ENCODE measurements around the gene PKNOX2. TPM values are rescaled to one million over a fixed set of nuclear protein-coding genes. Genes with fewer than 3 reads are reported as not detected.

Gene PKNOX2
- total RNA-seq, 2 experiments from 2014 or later: not detected

DNA sequence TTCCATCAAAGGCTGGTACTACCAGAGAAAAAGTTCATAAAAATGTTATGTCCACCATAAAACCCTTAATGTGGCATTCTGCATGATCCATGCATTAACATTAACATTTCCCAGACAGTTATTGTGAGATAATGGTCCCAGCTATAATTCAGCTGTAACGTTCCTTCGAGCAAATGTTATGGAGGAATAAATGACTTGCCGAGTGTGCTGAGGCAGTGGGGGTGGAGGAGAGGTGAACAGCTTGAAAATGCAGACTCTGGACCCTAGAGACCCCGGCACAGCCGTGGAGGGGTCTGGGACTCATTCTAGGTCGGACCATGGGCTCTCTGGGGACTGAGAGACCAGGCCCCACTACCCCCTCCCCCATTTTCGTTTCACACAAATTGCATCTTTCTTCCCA is 141.9 kb downstream of the PKNOX2 start:
- no peak for DNase-seq
- CTCF ChIA-PET: no interaction called here
- intact Hi-C loops (cut with micrococcal nuclease): no loop called here
- Mint-ChIP-seq H3K4me1 (ENCODE audit: low read depth) (no peaks in the 10 kb centered on the region), H3K4me3 (no peak overlapping the region), H3K36me3 (no peaks in the 10 kb centered on the region), H3K27me3 (peaks cover 4% of the 10 kb centered on the region), H3K9me3 (no peaks in the 10 kb centered on the region), H3K27ac (no peak overlapping the region)
- POLR2A ChIA-PET: no interaction called here

DNA sequence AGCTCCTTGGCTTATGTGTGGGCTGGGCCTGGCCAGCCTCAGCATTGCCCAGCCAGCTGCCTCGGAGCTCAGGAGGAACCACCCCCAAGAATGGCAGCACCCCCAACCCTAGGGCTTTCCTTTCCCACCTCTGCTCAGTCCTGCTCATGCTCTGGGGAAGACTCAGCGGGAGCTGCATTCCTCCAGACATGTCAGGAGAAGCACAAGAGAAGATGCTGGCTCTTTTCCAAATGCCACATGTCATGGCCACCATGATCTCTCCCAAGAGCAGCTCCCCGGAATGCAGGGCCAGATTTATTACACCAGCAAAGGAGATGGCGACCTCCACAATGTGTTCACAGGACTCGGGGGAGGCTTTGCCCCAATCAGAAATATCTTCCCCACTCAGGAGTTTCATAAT is 143.7 kb downstream of the PKNOX2 start:
- H3K27ac Mint-ChIP-seq: no peak overlapping the region
- ChIA-PET CTCF (no interaction called here), POLR2A (no interaction called here)
- no peak for DNase-seq
- H3K4me3 Mint-ChIP-seq: no peak overlapping the region
- H3K27me3 Mint-ChIP-seq: peaks cover 13% of the 10 kb centered on the region
- H3K4me1 Mint-ChIP-seq (ENCODE audit: low read depth): no peaks in the 10 kb centered on the region
- intact Hi-C loops (cut with micrococcal nuclease): no loop called here
- H3K9me3 Mint-ChIP-seq: no peaks in the 10 kb centered on the region
- H3K36me3 Mint-ChIP-seq: no peaks in the 10 kb centered on the region

DNA sequence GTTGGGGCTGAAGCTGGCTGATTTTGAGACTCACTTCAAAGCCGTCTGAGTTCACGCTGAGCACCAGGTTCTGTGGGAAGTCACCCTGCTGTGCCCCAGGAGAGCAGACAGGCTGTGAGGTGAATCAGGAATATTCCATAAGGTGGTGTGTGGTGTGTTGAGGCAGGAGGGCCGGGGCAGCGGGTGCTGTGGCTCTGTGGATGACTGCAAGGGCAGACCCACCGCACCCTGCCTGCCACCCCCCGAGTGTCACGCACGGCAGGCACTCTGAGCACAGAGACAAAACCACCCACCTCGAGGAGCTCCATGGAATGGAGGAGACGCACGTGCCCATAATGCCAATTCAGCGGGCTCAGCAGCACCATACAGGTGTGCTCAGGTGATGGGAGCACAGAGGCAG is 147.8 kb downstream of the PKNOX2 start:
- H3K9me3 Mint-ChIP-seq: no peaks in the 10 kb centered on the region
- no peak overlapping the region for H3K27ac Mint-ChIP-seq
- CTCF ChIA-PET: no interaction called here
- POLR2A ChIA-PET: no interaction called here
- no peaks in the 10 kb centered on the region for H3K4me1 Mint-ChIP-seq (ENCODE audit: low read depth)
- intact Hi-C loops (cut with micrococcal nuclease): no loop called here
- peaks cover 16% of the 10 kb centered on the region for H3K27me3 Mint-ChIP-seq
- no peaks in the 10 kb centered on the region for H3K36me3 Mint-ChIP-seq
- no peak overlapping the region for H3K4me3 Mint-ChIP-seq
- no peak for DNase-seq

DNA sequence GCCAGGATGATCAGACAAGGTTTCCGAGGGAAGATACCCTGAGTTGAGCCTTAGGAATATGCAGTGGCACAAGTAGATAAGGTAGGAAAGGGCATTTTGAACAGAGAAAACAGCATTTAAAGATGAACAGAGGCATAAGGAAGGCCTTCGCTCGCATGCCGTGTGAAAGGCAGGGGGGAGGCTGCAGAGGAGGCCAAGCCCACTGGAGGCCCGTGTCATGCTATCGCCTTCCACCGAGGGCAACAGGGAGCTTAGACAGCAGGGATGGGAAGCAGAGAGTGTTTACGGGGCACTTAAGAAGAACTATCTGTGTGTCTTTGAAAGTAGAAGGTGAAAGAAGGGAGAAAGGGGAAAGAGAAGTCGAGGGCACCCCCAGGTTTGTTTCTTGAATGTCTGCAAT is 148.3 kb downstream of the PKNOX2 start:
- no peak overlapping the region for H3K4me3 Mint-ChIP-seq
- ChIA-PET CTCF (no interaction called here), POLR2A (no interaction called here)
- H3K4me1 Mint-ChIP-seq (ENCODE audit: low read depth): no peaks in the 10 kb centered on the region
- H3K9me3 Mint-ChIP-seq: no peaks in the 10 kb centered on the region
- peaks cover 16% of the 10 kb centered on the region for H3K27me3 Mint-ChIP-seq
- H3K27ac Mint-ChIP-seq: no peak overlapping the region
- DNase-seq: no peak
- intact Hi-C loops (cut with micrococcal nuclease): no loop called here
- H3K36me3 Mint-ChIP-seq: no peaks in the 10 kb centered on the region

DNA sequence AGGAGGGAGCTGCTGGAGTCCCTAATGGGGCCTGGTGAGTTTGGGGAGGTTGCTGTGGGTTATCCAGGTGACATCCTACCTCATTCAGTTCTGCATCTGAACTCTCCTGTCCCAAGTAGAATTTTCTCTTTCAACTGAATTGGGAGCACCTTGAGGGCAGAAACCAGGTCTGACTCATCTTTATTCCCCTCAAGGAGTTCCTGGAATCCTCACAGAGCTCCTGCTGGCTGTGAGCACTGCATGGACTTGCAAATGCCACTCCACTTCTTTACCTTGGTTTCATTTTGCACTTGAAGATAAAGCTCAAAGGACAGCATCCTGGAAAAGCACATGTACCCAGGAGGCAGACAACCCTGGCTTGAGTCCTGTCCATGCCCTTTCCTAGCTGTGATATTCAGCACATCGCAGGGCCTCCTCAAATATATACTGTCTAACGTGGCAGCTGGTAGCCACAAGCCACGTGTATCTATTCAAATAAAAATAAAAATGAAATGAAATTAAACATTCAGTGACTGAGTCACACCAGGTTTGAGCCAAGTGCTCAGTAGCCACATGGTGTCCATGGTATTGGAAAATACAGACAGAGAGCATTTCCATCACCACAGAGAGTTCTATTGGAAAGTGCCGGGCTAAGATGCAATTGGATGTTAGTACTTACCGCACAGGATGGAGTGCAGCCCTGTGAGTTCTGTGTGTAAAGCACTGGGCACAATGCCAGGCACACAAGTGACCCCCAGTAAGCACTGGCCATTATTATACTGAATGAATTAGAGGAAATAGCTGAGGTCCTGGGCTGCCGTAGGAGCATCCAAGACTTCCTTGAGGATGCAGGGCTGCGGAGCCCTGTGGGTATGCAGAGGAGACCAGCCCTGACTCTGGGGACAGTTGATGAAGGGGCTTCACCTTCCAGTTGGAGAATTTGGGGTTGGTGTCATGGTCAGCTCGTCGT is 149.0 kb downstream of the PKNOX2 start:
- no peak overlapping the region for H3K27ac Mint-ChIP-seq
- ChIA-PET POLR2A (no interaction called here), CTCF (no interaction called here)
- intact Hi-C loops (cut with micrococcal nuclease): no loop called here
- no peak for DNase-seq
- no peaks in the 10 kb centered on the region for H3K4me1 Mint-ChIP-seq (ENCODE audit: low read depth)
- H3K27me3 Mint-ChIP-seq: peaks cover 16% of the 10 kb centered on the region
- no peak overlapping the region for H3K4me3 Mint-ChIP-seq
- no peaks in the 10 kb centered on the region for H3K36me3 Mint-ChIP-seq
- H3K9me3 Mint-ChIP-seq: no peaks in the 10 kb centered on the region

GRCh38 chr11:125314276-125315078 is 149.9 kb downstream of the PKNOX2 start:
- H3K27ac Mint-ChIP-seq: no peak overlapping the region
- no peak overlapping the region for H3K4me3 Mint-ChIP-seq
- H3K4me1 Mint-ChIP-seq (ENCODE audit: low read depth): no peaks in the 10 kb centered on the region
- peaks cover 16% of the 10 kb centered on the region for H3K27me3 Mint-ChIP-seq
- no peaks in the 10 kb centered on the region for H3K36me3 Mint-ChIP-seq
- CTCF ChIA-PET: no interaction called here
- H3K9me3 Mint-ChIP-seq: no peaks in the 10 kb centered on the region
- POLR2A ChIA-PET: no interaction called here
- DNase-seq: no peak
- intact Hi-C loops (cut with micrococcal nuclease): no loop called here

- no peaks in the 10 kb centered on the region for H3K4me1 Mint-ChIP-seq (ENCODE audit: low read depth)
- H3K9me3 Mint-ChIP-seq: no peaks in the 10 kb centered on the region
- no peaks in the 10 kb centered on the region for H3K36me3 Mint-ChIP-seq
- POLR2A ChIA-PET: no interaction called here
- intact Hi-C loops (cut with micrococcal nuclease): no loop called here
- H3K27me3 Mint-ChIP-seq: peaks cover 20% of the 10 kb centered on the region
- no peak for DNase-seq
- no peak overlapping the region for H3K4me3 Mint-ChIP-seq
- CTCF ChIA-PET: no interaction called here
- no peak overlapping the region for H3K27ac Mint-ChIP-seq
Measured at GRCh38 chr11:125315079-125315740, 150.7 kb downstream of the PKNOX2 start.

DNA sequence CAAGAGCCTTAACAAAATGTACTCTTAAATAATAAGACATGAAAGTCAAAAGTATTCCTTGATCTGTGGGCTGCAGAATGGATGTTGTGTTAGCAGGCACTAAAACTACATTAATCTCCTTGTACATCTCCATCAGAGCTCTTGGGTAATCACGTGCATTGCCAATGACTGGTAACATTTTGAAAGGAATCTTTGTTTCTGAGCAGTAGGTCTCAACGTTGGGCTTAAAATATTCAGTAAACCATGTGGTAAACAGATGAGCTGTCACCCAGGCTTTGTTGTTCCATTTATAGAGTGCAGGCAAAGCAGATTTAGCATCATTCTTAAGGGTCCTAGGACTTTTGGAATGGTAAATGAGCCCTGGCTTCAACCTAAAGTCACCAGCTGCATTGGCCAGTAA is 152.9 kb downstream of the PKNOX2 start:
- DNase-seq: no peak
- ChIA-PET CTCF (no interaction called here), POLR2A (interaction anchor here (0.6 kb wide), 1 partner anchor 1980 kb away, joined by 3 read pairs; no protein-coding TSS in a partner anchor)
- Mint-ChIP-seq H3K4me1 (ENCODE audit: low read depth) (no peaks in the 10 kb centered on the region), H3K27ac (no peak overlapping the region), H3K4me3 (no peak overlapping the region), H3K27me3 (peaks cover 16% of the 10 kb centered on the region), H3K36me3 (no peaks in the 10 kb centered on the region), H3K9me3 (no peaks in the 10 kb centered on the region)
- intact Hi-C loops (cut with micrococcal nuclease): no loop called here

DNA sequence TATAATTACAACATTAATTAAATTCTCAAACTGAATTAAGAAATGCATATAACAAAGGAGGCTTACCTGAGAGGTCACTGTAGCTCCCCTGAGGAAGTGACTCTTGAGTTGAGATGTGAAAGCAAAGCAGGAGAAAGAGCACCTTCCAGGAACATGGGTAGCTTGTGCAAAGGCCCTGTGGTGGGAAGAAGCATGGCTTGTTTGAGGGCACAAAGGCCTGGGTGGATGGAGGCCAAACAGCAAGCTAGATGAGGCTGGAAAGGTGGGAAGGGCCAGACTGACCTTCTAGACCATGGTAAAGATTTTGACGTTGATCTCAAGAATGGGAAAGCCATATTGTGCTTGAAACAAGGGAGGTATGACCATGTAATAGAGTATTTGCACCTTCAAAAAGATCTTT is 155.1 kb downstream of the PKNOX2 start:
- no peak overlapping the region for H3K27ac Mint-ChIP-seq
- CTCF ChIA-PET: interaction anchor here (1.7 kb wide), 2 partner anchors 10 to 26 kb away, joined by 3 to 7 read pairs; no protein-coding TSS in a partner anchor
- POLR2A ChIA-PET: no interaction called here

DNA sequence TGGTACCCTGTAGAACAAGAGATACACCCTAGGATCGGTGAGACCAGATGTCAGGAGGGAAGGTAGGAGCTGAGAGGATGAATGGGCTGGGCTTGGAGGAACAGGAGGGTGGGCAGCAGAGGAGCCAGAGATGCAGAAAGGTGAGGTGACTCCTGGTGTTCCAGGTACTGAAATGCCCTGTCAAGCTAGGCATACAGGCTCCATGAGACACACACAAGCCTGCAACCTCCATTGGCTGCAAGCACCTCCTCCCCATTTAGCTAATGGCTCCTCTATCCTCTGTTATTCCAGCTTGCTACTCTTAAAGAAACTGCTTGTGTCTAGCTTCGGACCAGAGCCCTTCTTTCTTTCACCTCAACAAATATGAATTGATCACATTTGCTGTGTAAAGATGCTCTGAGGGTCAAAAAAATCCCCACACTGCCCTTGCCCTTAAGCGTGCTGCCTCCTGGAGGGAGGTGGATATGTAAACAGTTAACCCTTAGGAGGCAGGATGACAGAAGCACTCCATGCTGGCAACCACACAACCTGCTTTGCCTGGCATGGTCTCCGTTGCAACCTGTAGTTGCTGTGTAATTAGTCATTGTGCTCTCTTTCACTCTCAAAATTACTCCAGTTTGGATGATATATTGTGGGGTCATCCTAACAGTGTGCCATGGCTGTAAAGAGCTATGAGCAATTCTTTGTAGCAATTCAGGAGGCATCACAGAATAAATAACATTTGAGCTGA is 156.0 kb downstream of the PKNOX2 start:
- no peak overlapping the region for H3K4me3 Mint-ChIP-seq
- intact Hi-C loops (cut with micrococcal nuclease): no loop called here
- H3K9me3 Mint-ChIP-seq: no peaks in the 10 kb centered on the region
- ChIA-PET CTCF (interaction anchor here (1.7 kb wide), 2 partner anchors 9 to 26 kb away, joined by 3 to 7 read pairs; no protein-coding TSS in a partner anchor), POLR2A (no interaction called here)
- no peaks in the 10 kb centered on the region for H3K4me1 Mint-ChIP-seq (ENCODE audit: low read depth)
- peaks cover 10% of the 10 kb centered on the region for H3K27me3 Mint-ChIP-seq
- H3K27ac Mint-ChIP-seq: no peak overlapping the region
- H3K36me3 Mint-ChIP-seq: no peaks in the 10 kb centered on the region
- no peak for DNase-seq

More for the DNA sequence above, 155.1 kb downstream of the PKNOX2 start:
- no peaks in the 10 kb centered on the region for H3K4me1 Mint-ChIP-seq (ENCODE audit: low read depth)
- intact Hi-C loops (cut with micrococcal nuclease): no loop called here
- DNase-seq: no peak
- peaks cover 10% of the 10 kb centered on the region for H3K27me3 Mint-ChIP-seq
- H3K36me3 Mint-ChIP-seq: no peaks in the 10 kb centered on the region
- H3K9me3 Mint-ChIP-seq: no peaks in the 10 kb centered on the region
- no peak overlapping the region for H3K4me3 Mint-ChIP-seq

DNA sequence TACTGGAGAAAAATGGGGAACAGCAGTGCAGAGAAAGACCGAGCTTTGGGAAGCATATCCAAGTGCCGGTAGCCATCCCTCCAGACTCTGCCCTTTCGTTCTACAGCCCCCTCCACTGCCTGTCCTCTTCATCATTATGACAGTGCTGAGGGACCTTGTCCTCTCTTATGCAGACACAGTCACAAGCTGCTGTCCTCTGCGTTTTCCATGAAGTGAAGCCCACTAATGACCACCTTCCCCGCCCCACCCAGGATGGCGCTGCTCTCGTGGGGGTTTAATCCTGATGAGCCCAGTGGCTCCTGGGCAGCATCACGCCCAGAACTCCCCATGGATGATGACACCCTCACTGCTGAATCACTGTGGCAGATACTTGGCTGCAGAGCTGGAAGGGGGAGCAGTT is 157.7 kb downstream of the PKNOX2 start:
- POLR2A ChIA-PET: no interaction called here
- Mint-ChIP-seq H3K27ac (no peak overlapping the region), H3K27me3 (peaks cover 8% of the 10 kb centered on the region), H3K36me3 (no peaks in the 10 kb centered on the region), H3K4me1 (ENCODE audit: low read depth) (no peaks in the 10 kb centered on the region), H3K4me3 (no peak overlapping the region), H3K9me3 (no peaks in the 10 kb centered on the region)
- DNase-seq: no peak
- CTCF ChIA-PET: no interaction called here
- intact Hi-C loops (cut with micrococcal nuclease): no loop called here

- no peaks in the 10 kb centered on the region for H3K36me3 Mint-ChIP-seq
- POLR2A ChIA-PET: no interaction called here
- H3K27me3 Mint-ChIP-seq: peaks cover 12% of the 10 kb centered on the region
Measured at GRCh38 chr11:125325196-125325595, 160.6 kb downstream of the PKNOX2 start.

More at GRCh38 chr11:125325196-125325595, 160.6 kb downstream of the PKNOX2 start:
- CTCF ChIA-PET: no interaction called here
- Mint-ChIP-seq H3K4me1 (ENCODE audit: low read depth) (no peaks in the 10 kb centered on the region), H3K9me3 (no peaks in the 10 kb centered on the region), H3K4me3 (no peak overlapping the region), H3K27ac (no peak overlapping the region)
- DNase-seq: no peak
- intact Hi-C loops (cut with micrococcal nuclease): no loop called here

All from activated CD4-positive, alpha-beta memory T cell treated with anti-CD3 and anti-CD28 coated beads for 36 hours (primary cell).